Naive thymus-derived CD4-positive, alpha-beta T cell (primary cell): Measurements from ENCODE around the gene GDPD5. TPM values are rescaled to one million over a fixed set of nuclear protein-coding genes. Genes with fewer than 3 reads are reported as not detected.

Experiments used
- ATAC-seq: fragments of 150-1000 bp; cut with Tn5 transposase; 2 replicates; pipeline ENCODE4 v1.10.0; 2021; ENCODE audit warnings: mild to moderate bottlenecking, moderate library complexity
- CTCF ChIA-PET: fragments of 350-600 bp; sonication (Branson Sonifier 250); formaldehyde crosslinking; loops from one replicate; lab custom pipeline; 2021; ENCODE audit warnings: antibody characterized with exemption; lab: Charles Lee
- POLR2A ChIA-PET: fragments of 350-600 bp; sonication (Branson Sonifier 250); formaldehyde crosslinking; loops from one replicate; lab custom pipeline; 2021; ENCODE audit warnings: antibody characterized with exemption, inconsistent platforms; lab: Charles Lee
- DNase-seq, 9 donors: peaks; one replicate each; pipeline versions ENCODE4 v3.0.0 to v3.0.0-alpha.2; 2020 to 2022; ENCODE audit warnings: mixed read lengths in 1 of 9
- H3K27ac ChIP-seq: one replicate; pipeline ENCODE4 v1.7.0; 2013; ENCODE audit warnings: mild to moderate bottlenecking, low read depth, low read length, moderate library complexity
- H3K27me3 ChIP-seq, 2 donors: one replicate each; pipeline ENCODE4 v1.7.0; 2013; ENCODE audit warnings: low read length in 2 of 2, mild to moderate bottlenecking in 2 of 2, moderate library complexity in 2 of 2; ENCODE audit not compliant: control insufficient read depth in 2 of 2, insufficient read depth in 2 of 2
- H3K36me3 ChIP-seq, 3 experiments: 1 replicate in 2 of 3; 2 replicates in 1 of 3; pipeline ENCODE4 v1.7.0; 2013; ENCODE audit warnings: low read length in 3 of 3, mild to moderate bottlenecking in 3 of 3, moderate library complexity in 1 of 3; ENCODE audit not compliant: insufficient read depth in 3 of 3, control insufficient read depth in 2 of 3
- H3K4me1 ChIP-seq, 2 donors: one replicate each; pipeline ENCODE4 v1.7.0; 2013; ENCODE audit warnings: low read length in 2 of 2, mild to moderate bottlenecking in 2 of 2, moderate library complexity in 1 of 2; ENCODE audit not compliant: control insufficient read depth in 2 of 2, insufficient read depth in 2 of 2
- H3K4me3 ChIP-seq: 2 replicates; pipeline ENCODE4 v1.7.0; 2013; ENCODE audit warnings: mild to moderate bottlenecking, low read length
- H3K9me3 ChIP-seq, 3 experiments: 1 replicate in 2 of 3; 2 replicates in 1 of 3; pipeline ENCODE4 v1.7.0; 2013; ENCODE audit warnings: low read length in 3 of 3; ENCODE audit not compliant: control insufficient read depth in 2 of 3
- H3K27ac Mint-ChIP-seq, 9 donors: one replicate each; pipeline ENCODE4 v1.8.0; 2020 to 2022; ENCODE audit warnings: mixed read lengths in 9 of 9, mild to moderate bottlenecking in 8 of 9, moderate library complexity in 5 of 9, inconsistent platforms in 2 of 9
- H3K27me3 Mint-ChIP-seq, 5 donors: one replicate each; pipeline ENCODE4 v1.8.0; 2021 to 2022; ENCODE audit warnings: mixed read lengths in 5 of 5, mild to moderate bottlenecking in 1 of 5
- H3K36me3 Mint-ChIP-seq, 5 donors: one replicate each; pipeline ENCODE4 v1.8.0; 2020 to 2022; ENCODE audit warnings: mixed read lengths in 5 of 5, mild to moderate bottlenecking in 3 of 5, inconsistent platforms in 1 of 5
- H3K4me1 Mint-ChIP-seq, 7 donors: one replicate each; pipeline ENCODE4 v1.8.0; 2020 to 2022; ENCODE audit warnings: mixed read lengths in 7 of 7, mild to moderate bottlenecking in 3 of 7, inconsistent platforms in 1 of 7
- H3K4me3 Mint-ChIP-seq, 10 donors: one replicate each; pipeline ENCODE4 v1.8.0; 2020 to 2022; ENCODE audit warnings: mild to moderate bottlenecking in 10 of 10, mixed read lengths in 10 of 10, moderate library complexity in 6 of 10, inconsistent platforms in 2 of 10
- H3K9me3 Mint-ChIP-seq, 11 donors: one replicate each; pipeline ENCODE4 v1.8.0; 2020 to 2022; ENCODE audit warnings: mixed read lengths in 11 of 11, mild to moderate bottlenecking in 4 of 11, inconsistent platforms in 1 of 11, moderate library complexity in 1 of 11
- intact Hi-C, 2 donors: fragments of 100-400 bp; cut with micrococcal nuclease; formaldehyde crosslinking; loops; one replicate each; pipeline ENCODE4 v1.15.1; 2023
- polyA plus RNA-seq, 2 donors: library from polyadenylated mRNA; unstranded; fragments of 300-500 nt; fragmentation: Illumina TruSeq; gene quantifications; one replicate each; pipeline ENCODE4 v1.2.3, GENCODE V29; 2021
- total RNA-seq, 6 experiments: library from RNA in 5 of 6; stranded (reverse) in 5 of 6; gene quantifications; 1 replicate in 5 of 6; 2 replicates in 1 of 6; pipeline ENCODE4 v1.2.3 and lab custom pipeline; 2021 to 2026

GDPD5 gene
- total and polyA plus RNA-seq, 7 experiments from 2014 or later: 3.9 to 50.3 (median 21.1) TPM

GRCh38 chr11:75499423-75500190, 26.1 kb downstream of the GDPD5 start:
- peaks cover 0 to 23% (median 0%) of the 10 kb centered on the region in 7 donors for H3K4me1 Mint-ChIP-seq
- Histone ChIP-seq H3K4me1 (no peaks in the 10 kb centered on the region), H3K27ac (no peak overlapping the region), H3K4me3 (no peak overlapping the region), H3K36me3 (no peaks in the 10 kb centered on the region), H3K27me3 (no peaks in the 10 kb centered on the region), H3K9me3 (no peaks in the 10 kb centered on the region)
- no peaks in the 10 kb centered on the region for H3K9me3 Mint-ChIP-seq
- ChIA-PET POLR2A (no interaction called here), CTCF (interaction anchor here (0.6 kb wide), 1 partner anchor 24 kb away, joined by 3 read pairs; no protein-coding TSS in a partner anchor)
- no peaks in the 10 kb centered on the region for H3K27me3 Mint-ChIP-seq
- no peak overlapping the region for H3K27ac Mint-ChIP-seq
- peaks cover 0 to 3% (median 0%) of the 10 kb centered on the region in 5 donors for H3K36me3 Mint-ChIP-seq
- H3K4me3 Mint-ChIP-seq: no peak overlapping the region
- intact Hi-C loops: no loop called here
- ATAC-seq: no peak
- DNase-seq: no peak

- DNase-seq (no peak), ATAC-seq (no peak)
- Mint-ChIP-seq H3K27ac (no peak overlapping the region), H3K4me1 (peaks cover 0 to 23% (median 0%) of the 10 kb centered on the region in 7 donors), H3K27me3 (no peaks in the 10 kb centered on the region), H3K4me3 (no peak overlapping the region), H3K36me3 (peaks cover 0 to 3% (median 0%) of the 10 kb centered on the region in 5 donors), H3K9me3 (no peaks in the 10 kb centered on the region)
- no peak overlapping the region for H3K4me3 ChIP-seq
- H3K27me3 ChIP-seq: no peaks in the 10 kb centered on the region
- H3K36me3 ChIP-seq: no peaks in the 10 kb centered on the region
- ChIA-PET POLR2A (no interaction called here), CTCF (interaction anchor here (0.6 kb wide), 1 partner anchor 23 kb away, joined by 3 read pairs; no protein-coding TSS in a partner anchor)
- intact Hi-C loops: no loop called here
- no peaks in the 10 kb centered on the region for H3K4me1 ChIP-seq
- no peak overlapping the region for H3K27ac ChIP-seq
- H3K9me3 ChIP-seq: no peaks in the 10 kb centered on the region
These were observed 27.0 kb downstream of the GDPD5 start for GRCh38 chr11:75498556-75499255.

- ChIA-PET CTCF (no interaction called here), POLR2A (no interaction called here)
- peak overlapping the region in 2 of 9 donors; percentile 10 to 42 for H3K27ac Mint-ChIP-seq
- intact Hi-C loops: no loop called here
- H3K4me1 Mint-ChIP-seq: peaks cover 0 to 28% (median 4%) of the 10 kb centered on the region in 7 donors
- H3K27me3 Mint-ChIP-seq: no peaks in the 10 kb centered on the region
- DNase-seq (no peak), ATAC-seq (no peak)
- Histone ChIP-seq H3K4me3 (no peak overlapping the region), H3K27ac (no peak overlapping the region), H3K4me1 (no peaks in the 10 kb centered on the region), H3K27me3 (no peaks in the 10 kb centered on the region), H3K36me3 (no peaks in the 10 kb centered on the region), H3K9me3 (no peaks in the 10 kb centered on the region)
- H3K4me3 Mint-ChIP-seq: no peak overlapping the region
- peaks cover 0 to 3% (median 0%) of the 10 kb centered on the region in 5 donors for H3K36me3 Mint-ChIP-seq
- no peaks in the 10 kb centered on the region for H3K9me3 Mint-ChIP-seq
These were observed 27.8 kb downstream of the GDPD5 start for GRCh38 chr11:75497788-75498409.

- H3K27me3 ChIP-seq: no peaks in the 10 kb centered on the region
- peak overlapping the region in 2 of 9 donors; percentile 31 to 32 for H3K27ac Mint-ChIP-seq
- DNase-seq (no peak), ATAC-seq (no peak)
- no peaks in the 10 kb centered on the region for H3K9me3 Mint-ChIP-seq
- intact Hi-C loops: no loop called here
- peaks cover 12 to 14% of the 10 kb centered on the region in 2 donors for H3K4me1 ChIP-seq
- no peaks in the 10 kb centered on the region for H3K36me3 ChIP-seq
- no peak overlapping the region for H3K27ac ChIP-seq
- H3K27me3 Mint-ChIP-seq: no peaks in the 10 kb centered on the region
- H3K9me3 ChIP-seq: no peaks in the 10 kb centered on the region
- no peak overlapping the region for H3K4me3 ChIP-seq
- H3K36me3 Mint-ChIP-seq: peaks cover 0 to 3% (median 0%) of the 10 kb centered on the region in 5 donors
- POLR2A ChIA-PET: no interaction called here
- H3K4me3 Mint-ChIP-seq: no peak overlapping the region
- H3K4me1 Mint-ChIP-seq: peaks cover 5 to 32% (median 17%) of the 10 kb centered on the region in 7 donors
- CTCF ChIA-PET: no interaction called here
These were observed 29.4 kb downstream of the GDPD5 start for GRCh38 chr11:75496305-75496752.

- CTCF ChIA-PET: no interaction called here
- Histone ChIP-seq H3K27me3 (no peaks in the 10 kb centered on the region), H3K9me3 (no peaks in the 10 kb centered on the region), H3K4me1 (peaks cover 12 to 14% of the 10 kb centered on the region in 2 donors), H3K27ac (no peak overlapping the region), H3K36me3 (no peaks in the 10 kb centered on the region), H3K4me3 (no peak overlapping the region)
- ATAC-seq: no peak
- Mint-ChIP-seq H3K4me1 (peaks cover 5 to 35% (median 17%) of the 10 kb centered on the region in 7 donors), H3K27ac (peak overlapping the region in 2 of 9 donors; percentile 31 to 32), H3K27me3 (no peaks in the 10 kb centered on the region), H3K9me3 (no peaks in the 10 kb centered on the region), H3K4me3 (no peak overlapping the region), H3K36me3 (peaks cover 0 to 3% (median 0%) of the 10 kb centered on the region in 5 donors)
- intact Hi-C loops: no loop called here
- no peak for DNase-seq
- POLR2A ChIA-PET: no interaction called here
These were observed 29.9 kb downstream of the GDPD5 start for GRCh38 chr11:75495749-75496304.

GRCh38 chr11:75493626-75494025, 32.1 kb downstream of the GDPD5 start:
- intact Hi-C loops: loop anchor here in 1 of 2 donors (2.0 kb wide), 1 partner anchor 15 kb away; no protein-coding TSS in a partner anchor
- peaks cover 12 to 14% of the 10 kb centered on the region in 2 donors for H3K4me1 ChIP-seq
- POLR2A ChIA-PET: no interaction called here
- CTCF ChIA-PET: no interaction called here
- H3K27ac ChIP-seq: no peak overlapping the region
- H3K36me3 ChIP-seq: no peaks in the 10 kb centered on the region
- ATAC-seq: no peak
- Mint-ChIP-seq H3K36me3 (peaks cover 0 to 2% (median 0%) of the 10 kb centered on the region in 5 donors), H3K27me3 (no peaks in the 10 kb centered on the region), H3K4me3 (no peak overlapping the region), H3K4me1 (peaks cover 4 to 26% (median 17%) of the 10 kb centered on the region in 7 donors), H3K27ac (peak overlapping the region in 3 of 9 donors; percentile 35 to 79 (median 74)), H3K9me3 (no peaks in the 10 kb centered on the region)
- H3K9me3 ChIP-seq: no peaks in the 10 kb centered on the region
- no peak for DNase-seq
- H3K4me3 ChIP-seq: no peak overlapping the region
- no peaks in the 10 kb centered on the region for H3K27me3 ChIP-seq
